GM12801 (cell line): ENCODE results near the gene SCAMP5.

Experiments
- CTCF ChIP-seq: IDR thresholded peaks from one replicate; pipeline ENCODE4 v1.5.1; 2011; ENCODE audit warnings: control low read depth; ENCODE audit not compliant: insufficient read length; ENCODE audit errors: extremely low read depth

SCAMP5 gene

DNA sequence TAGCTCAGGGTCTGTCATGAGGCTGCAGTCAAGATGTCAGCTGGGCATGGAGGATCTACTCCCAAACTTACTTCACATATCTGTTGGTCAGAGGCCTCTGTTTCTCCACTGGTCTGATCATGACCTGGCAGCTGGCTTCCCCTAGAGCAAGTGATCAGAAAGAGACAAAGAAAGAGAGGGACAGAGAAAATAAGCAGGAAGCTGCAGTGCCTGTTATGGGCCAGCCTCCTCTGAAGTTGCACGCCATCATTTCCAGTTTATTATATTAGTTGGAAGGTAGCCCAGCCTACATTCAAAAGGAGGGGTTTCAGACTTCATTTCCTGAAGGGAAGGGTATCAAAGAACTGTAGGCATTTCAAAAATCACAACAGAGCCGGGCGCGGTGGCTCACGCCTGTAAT is 33.7 kb upstream of the SCAMP5 start:
- no peak for TF ChIP-seq CTCF

DNA sequence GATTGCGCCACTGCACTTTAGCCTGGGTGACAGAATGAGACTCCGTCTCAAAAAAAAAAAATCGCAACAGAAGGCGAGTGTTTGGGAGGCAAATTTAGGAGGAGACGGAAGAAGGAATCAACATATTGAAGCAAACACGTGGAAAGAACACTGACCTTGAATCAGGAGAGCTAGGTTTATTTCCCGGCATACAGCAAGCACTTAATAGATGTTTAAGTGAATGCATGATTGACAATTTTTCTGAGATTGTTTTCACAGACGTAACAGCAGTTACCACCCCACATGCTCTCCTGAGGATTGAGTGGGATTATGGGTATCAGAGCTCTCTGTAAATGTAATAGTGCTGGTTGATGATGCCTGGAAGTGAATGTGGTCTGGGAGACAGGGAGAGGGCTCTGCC is 33.1 kb upstream of the SCAMP5 start:
- no peak for TF ChIP-seq CTCF

GRCh38 chr15:74962671-74963070 is 32.7 kb upstream of the SCAMP5 start:
- TF ChIP-seq CTCF: no peak

- TF ChIP-seq CTCF: no peak
Observed at GRCh38 chr15:74963213-74963612, 32.1 kb upstream of the SCAMP5 start.

DNA sequence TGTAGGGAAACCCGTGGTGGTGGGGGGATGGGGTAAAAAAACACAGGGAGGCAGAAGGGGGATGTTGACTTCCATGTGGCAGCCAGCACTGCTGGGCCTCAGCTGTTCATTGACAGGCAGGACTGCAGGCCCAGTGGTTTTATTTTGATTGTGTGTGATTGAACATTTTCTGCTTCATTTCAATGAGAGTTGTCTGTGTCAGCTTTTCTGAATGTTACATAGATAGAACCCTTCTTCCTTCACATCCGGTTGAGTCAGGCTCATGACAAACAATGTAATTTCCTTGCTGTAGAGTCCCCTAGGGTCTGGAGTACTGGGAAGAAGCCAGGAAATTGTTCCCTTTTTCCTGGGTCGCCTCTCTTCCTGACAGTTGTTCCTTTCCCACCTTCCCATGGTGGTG is 30.6 kb upstream of the SCAMP5 start:
- TF ChIP-seq CTCF: no peak

- TF ChIP-seq CTCF: no peak
Observed at GRCh38 chr15:74967670-74968069, 27.7 kb upstream of the SCAMP5 start.

DNA sequence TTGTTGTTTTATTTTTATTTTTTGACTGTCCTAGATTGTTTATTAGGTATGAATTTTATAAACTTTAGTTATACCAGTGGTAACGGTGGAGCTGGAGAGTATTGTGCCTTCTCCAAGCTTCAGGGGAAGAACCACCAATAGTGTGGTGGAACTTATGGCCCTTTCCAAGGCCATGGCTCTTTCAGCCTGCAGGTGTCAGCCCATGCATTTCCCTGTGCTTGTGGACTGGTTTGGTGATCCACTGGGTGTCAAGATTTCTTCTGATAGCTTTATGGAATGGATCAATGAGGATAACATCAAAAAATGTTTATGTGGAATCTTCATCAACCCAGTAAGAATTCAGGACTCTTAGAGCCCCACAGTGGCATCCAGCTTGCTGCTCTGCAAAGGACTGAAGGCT is 19.2 kb upstream of the SCAMP5 start:
- TF ChIP-seq CTCF: no peak

DNA sequence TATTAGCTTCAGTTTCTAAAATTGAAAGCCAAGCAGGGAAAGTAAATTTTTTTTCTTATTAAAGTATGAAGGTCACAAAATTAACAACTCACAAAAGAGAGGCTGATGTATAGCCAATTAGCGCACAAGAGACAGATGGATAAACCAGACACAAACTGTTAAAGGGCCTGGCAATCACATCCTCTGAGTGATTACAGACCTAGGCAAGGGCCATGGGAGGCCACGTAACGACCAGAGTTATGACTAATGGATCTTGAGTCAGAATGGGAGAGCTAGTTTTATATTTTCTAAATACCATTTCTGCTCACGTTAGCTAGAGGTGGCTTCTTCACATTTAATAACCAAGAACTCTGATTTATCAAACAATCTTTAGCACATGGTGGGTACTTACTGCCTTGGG is 17.8 kb upstream of the SCAMP5 start:
- no peak for TF ChIP-seq CTCF
